Right ventricle myocardium superior (tissue), 1 donor: Measurements from ENCODE around the gene RBM19. TPM values are rescaled to one million over a fixed set of nuclear protein-coding genes. Genes with fewer than 3 reads are reported as not detected.
"Not testable (repeated sequence)": the region's sequence is repeated elsewhere in the genome, so short reads cannot be mapped to it uniquely, and the experiment has no call there.

Experiments
- ATAC-seq: fragments of 200-7000 bp; cut with Tn5 transposase; one replicate; pipeline ENCODE4 v1.9.1; 2020; ENCODE audit warnings: mild to moderate bottlenecking; ENCODE audit not compliant: poor library complexity
- DNase-seq: peaks from one replicate; pipeline ENCODE4 v3.0.0-alpha.2; 2020
- intact Hi-C: fragments of 100-400 bp; cut with DNase I; formaldehyde crosslinking; loops from one replicate; pipeline ENCODE4 v1.11.2; 2022
- total RNA-seq: library from RNA; stranded (reverse); fragmentation: NEBNext Ultra II Directional; extraction: Animal tissue kit (Norgen Biotek cat#: 25700); gene quantifications from one replicate; pipeline ENCODE4 v1.2.1, GENCODE V29; 2021
- donor health status: DM: no; HTN: yes; CAD: no; lungs with severe emphysema.

The RBM19 gene
- total RNA-seq, 1 donor from 2014 or later = 17.2 TPM

DNA sequence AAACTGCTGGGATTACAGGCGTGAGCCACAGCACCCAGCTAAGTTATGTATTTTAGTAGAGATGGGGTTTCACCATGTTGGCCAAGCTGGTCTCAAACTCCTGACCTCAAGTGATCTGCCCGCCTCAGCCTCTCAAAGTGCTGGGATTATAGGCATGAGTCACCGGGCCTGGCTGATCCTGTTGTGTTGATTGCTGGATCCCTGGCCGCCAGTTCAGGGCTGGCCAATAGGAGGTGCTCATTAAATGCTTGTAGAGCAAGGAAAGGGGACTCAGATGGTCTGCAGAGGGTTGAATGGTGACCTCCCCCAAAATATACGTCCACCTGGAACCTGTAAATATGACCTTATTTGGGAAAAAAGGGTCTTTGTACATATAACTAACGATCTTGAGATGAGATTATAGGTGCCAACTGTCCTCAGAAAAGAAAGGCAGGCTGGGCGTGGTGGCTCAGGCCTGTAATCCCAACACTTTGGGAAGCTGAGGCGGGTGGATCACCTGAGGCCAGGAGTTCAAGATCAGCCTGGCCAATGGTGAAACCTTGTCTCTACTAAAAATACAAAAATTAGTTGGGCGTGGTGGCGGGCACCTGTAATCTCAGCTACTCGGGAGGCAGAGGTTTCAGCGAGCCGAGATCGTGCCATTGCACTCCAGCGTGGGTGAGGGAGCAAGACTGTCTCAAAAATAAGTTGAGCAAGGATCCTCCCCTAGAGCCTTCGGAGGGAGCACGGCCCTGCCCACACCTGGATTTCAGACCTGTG, 156.5 kb downstream of the RBM19 start:
- DNase-seq, ATAC-seq, intact Hi-C loops: not testable (repeated sequence)

DNA sequence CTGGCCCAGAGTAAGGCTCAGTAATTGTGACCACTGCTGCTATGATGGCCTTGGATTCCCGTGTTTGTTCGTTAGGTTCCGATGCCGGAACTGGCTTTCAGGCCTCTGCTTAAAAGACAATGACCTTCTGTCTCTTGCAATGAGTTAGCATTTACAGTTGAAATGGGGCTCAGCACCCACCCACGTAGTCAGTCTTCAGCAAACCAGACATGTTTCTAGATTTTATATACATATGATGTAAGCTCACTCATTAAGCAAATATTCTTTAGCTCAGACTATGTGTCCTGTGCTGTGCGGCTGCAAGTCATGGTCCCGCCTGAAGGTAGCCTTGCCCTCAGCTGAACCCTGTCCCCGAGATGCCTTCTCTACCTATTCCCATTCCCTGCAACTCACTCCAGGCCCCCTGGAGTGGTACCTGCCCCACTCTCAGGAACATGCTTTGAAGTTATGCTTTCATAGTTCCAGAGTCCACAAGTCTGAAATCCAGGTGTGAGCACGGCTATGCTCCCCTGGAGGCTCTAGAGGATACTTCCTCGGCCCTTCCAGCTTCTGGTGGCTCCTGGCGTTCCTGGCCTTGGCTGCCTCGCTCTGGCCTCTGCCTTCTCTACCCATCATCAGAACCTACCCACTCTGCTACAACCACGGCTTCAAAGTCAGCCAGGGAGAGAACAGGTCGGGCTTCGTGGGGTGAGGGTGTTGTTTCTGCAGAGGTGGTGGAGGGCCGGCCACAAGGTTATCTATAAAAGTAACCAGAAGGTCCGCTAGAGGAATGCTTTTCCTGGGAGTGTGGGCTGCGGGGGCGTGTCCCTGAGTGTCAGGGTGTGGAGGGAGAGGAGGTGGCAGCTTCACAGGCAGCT, 157.8 kb downstream of the RBM19 start:
- ATAC-seq (no peak), DNase-seq (no peak)
- intact Hi-C loops = no loop called here

GRCh38 chr12:113805673-113806072, 160.5 kb downstream of the RBM19 start:
- intact Hi-C loops = no loop called here
- no peak for ATAC-seq
- no peak for DNase-seq

DNA sequence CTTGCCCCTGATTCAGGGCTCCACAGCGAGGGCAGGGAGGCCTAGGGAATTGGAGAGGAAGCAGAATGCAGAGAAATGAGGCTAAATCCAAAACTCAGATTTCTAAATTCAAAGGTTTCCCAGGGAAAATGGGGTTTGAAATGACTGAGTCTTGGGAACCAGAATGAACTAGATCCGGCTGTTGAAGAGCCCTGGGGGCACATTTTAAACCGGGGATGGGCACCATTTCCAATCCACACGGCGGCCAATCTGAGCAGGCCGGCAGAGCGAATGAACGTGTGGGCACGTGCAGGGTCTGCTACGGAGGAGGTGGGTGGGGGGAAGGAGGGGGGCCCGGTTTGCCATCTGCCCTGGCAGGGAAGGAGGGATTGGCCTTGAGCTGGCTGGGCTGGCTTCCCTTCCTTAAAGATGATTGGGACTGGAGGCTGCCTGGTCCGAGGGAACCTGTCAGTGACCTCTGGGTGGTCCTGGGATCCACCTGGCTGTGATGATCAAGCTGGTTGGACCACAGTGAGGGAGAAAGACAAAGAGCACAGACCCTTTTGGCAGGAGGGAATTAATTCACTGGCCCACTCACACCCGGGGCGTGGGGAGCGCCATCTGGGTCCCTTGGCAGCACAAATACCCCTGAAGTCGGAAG, 161.0 kb downstream of the RBM19 start:
- ATAC-seq (no peak), DNase-seq (no peak)
- intact Hi-C loops = no loop called here

- intact Hi-C loops = no loop called here
- no peak for DNase-seq
- ATAC-seq = no peak
Measured at GRCh38 chr12:113803759-113804140, 162.4 kb downstream of the RBM19 start.

GRCh38 chr12:113802966-113803758, 163.0 kb downstream of the RBM19 start:
- DNase-seq = no peak
- ATAC-seq = no peak
- intact Hi-C loops = no loop called here

DNA sequence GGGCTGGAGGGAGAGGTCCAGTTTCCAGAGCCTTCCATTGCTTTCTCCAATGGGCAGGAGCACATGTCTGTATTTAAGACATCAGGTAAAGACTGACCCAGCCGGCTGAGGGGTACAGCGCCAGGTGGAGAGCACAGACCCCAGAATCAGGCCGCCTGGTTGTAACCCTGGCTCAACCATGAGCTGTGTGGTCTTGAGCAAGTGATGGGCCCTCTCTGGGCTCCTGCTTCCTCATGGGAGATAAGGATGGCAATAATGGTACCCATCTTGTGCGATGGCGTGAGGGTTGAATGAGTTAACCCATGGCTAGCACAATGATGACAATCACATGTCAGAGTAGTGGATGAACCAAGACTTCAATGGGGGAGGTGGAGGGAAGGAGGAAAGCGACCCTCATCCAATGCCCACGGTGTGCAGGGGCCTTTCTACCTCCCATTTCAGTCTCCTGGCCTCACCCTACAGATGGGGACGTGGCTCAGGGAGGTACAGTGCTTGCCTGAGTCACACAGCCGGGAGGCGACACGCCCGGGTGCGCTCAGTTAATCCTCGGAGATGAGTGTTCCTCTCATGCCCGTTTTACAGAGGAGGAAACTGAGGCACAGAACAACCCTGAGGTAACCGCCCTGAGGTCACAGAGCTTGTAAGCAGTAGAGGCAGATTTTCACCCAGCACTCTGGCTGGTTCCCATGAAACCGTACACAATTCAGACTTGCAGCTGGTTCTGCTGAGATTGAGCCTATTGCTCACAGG, 163.9 kb downstream of the RBM19 start:
- no peak for ATAC-seq
- intact Hi-C loops = no loop called here
- no peak for DNase-seq

GRCh38 chr12:113800201-113800600, 165.9 kb downstream of the RBM19 start:
- DNase-seq (no peak), ATAC-seq (no peak)
- intact Hi-C loops = no loop called here

GRCh38 chr12:113798552-113798951, 167.6 kb downstream of the RBM19 start:
- intact Hi-C loops = no loop called here
- DNase-seq (no peak), ATAC-seq (no peak)

DNA sequence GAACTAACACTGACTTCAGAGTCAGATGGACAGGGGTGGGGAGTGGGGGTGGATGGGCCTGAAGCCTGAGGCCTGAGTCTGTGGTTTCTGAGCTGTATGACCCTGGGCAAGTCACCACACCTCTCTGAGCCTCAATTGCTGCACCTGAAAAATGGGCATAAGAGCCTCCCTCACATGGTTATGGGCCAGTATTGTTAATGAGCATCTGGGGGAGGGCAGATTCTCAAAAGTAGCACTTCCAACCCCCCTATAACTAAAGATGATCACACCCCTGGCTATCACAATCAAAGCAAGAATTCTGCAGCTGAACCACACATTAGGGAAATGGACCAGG, 168.6 kb downstream of the RBM19 start:
- no peak for DNase-seq
- ATAC-seq = no peak
- intact Hi-C loops = no loop called here

DNA sequence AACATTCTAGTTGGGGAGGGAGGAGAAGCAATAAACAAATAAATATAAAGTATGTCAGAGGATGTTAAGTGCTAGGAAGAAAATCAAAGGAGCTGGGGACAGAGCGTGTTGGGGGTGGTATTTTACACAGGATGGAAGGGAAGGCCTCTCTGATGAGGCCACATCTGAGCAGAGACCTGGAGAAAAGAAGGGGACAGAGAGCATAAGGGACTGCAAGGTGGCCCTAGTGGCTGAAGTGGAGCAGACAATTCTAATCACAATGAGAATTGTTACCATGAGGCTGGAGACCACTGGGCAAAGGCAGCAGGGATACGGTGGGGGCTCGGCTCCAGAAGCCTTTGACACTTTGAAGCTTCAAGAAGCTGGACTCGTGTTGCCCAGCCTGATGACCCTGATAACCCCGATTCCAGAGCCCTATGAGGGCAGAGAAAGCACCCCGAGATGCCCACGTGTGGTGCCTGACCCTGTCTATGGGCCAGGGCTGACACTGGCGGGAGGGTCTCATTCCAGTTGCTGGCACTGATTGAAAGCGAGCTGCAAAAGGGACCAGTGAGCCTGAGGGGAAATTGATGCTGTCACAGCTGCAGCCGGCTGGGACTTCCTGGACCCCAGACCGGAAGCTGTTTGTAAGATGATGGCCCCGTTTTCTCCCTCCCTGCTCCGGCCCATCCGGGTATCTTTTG, 169.1 kb downstream of the RBM19 start:
- ATAC-seq (no peak), DNase-seq (no peak)
- intact Hi-C loops = no loop called here

GRCh38 chr12:113796066-113796827, 169.9 kb downstream of the RBM19 start:
- ATAC-seq (no peak), DNase-seq (no peak)
- intact Hi-C loops = no loop called here

DNA sequence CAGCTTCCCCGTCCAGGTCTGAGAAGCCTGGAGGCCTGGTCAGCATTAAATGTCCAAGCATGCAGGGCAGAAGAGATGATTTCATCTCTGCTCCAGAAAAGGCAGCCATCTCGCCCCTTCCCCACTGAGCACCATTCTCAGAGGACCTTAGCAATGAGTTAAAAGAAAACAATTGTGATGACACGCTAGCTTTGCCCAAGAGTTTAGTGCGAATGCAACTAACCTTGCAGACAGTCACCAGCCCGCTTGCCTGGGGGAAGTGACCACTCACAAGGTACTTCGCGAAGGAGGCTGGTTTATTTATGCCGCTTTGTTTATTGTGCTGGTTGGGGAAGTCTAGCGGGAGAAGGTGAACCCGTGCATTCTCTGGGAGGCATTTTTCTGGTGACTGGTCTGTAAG, 170.7 kb downstream of the RBM19 start:
- intact Hi-C loops = no loop called here
- no peak for DNase-seq
- ATAC-seq = no peak

DNA sequence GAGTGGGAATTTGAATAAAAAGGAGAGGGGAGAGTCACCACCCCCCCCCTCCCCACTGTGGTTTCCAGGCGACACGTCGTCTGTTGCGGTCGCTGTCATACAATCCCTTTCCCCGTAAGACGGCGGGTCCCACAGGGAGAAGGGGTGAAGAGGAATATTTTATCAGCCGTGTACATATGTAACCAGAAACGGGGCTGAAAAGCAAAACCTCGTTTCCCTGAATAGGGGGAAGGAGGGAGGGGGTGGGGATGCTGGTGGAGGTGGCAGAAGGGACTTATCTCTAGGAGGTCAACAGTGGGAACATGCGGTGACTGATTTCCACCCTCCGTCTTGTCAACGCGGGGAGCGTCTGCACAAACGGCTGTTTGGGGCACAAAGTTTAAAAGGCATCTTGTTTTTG, 171.4 kb downstream of the RBM19 start:
- DNase-seq = no peak
- ATAC-seq = no peak
- intact Hi-C loops = no loop called here

DNA sequence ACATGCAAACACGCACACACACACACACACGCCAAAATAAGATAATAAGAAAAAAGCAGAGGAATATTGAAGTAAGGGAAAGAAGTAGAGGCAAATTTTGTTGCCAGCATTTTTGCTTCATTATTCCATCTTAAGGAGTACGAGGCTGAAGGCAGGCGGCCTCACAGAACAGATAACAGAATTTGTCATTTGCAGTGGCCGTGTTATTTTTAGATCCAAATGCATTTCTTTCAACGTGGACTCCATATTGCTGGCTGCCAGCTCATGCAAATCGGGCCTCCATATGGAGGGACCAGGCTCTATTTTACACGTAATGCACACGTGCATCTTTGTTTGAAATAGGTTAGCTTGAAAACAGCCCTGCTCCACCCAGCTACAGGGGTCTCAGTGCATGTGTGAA, 172.9 kb downstream of the RBM19 start:
- no peak for ATAC-seq
- intact Hi-C loops = no loop called here
- no peak for DNase-seq

DNA sequence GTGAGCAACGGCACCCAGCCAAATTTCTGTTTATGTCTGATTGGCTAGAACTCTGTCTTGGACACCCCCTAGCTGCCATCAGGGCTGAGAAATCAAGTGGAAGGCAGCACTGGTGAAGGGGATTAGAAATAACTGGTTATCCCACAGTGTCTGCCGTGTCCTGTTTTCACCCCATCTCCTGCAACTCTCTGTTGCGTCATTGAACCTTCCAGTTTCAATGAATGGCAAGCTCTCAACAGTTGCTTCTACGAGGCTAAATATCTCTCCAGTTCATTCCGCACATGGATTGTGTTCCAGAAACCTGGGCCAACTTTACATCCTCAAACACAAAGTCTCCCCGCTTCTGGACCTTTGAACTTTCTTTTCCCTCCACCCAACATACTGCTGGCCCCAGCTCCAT, 173.7 kb downstream of the RBM19 start:
- intact Hi-C loops = no loop called here
- ATAC-seq = no peak
- DNase-seq = no peak
